Measurements from ENCODE around the gene AFMID. TPM values are rescaled to one million over a fixed set of nuclear protein-coding genes. Genes with fewer than 3 reads are reported as not detected.

AFMID gene
- total and polyA plus RNA-seq, 2 of the 8 experiments (the other 6 are each of a cell fraction or from before 2014, with no cell fraction given) = 49.0 to 53.0 TPM

- Histone ChIP-seq H3K23ac (ENCODE audit: insufficient read length) (no peak overlapping the region), H3K4me1 (replicated peaks in 1 of 4; ENCODE audit: control insufficient read depth in 3 of 4, insufficient read depth in 4 of 4, low read length in 3 of 4) (peaks cover 5 to 22% (median 7%) of the 10 kb centered on the region in 4 experiments), H3K79me1 (ENCODE audit: low read depth, low read length) (no peaks in the 10 kb centered on the region), H3K79me2 (ENCODE audit: control insufficient read depth in 1 of 2, insufficient read depth in 2 of 2, low read length in 2 of 2) (no peaks in the 10 kb centered on the region), H3K4me3 (ENCODE audit: extremely low read depth in 1 of 4, insufficient read depth in 2 of 4, low read depth in 3 of 4, low read length in 4 of 4) (no peak overlapping the region), H3K9me3 (ENCODE audit: insufficient read depth in 2 of 2, low read depth in 1 of 2, low read length in 1 of 2) (no peaks in the 10 kb centered on the region), H4K8ac (ENCODE audit: extremely low read depth, insufficient read depth, low read length) (no peak overlapping the region), H3K4ac (replicated peaks; ENCODE audit: insufficient read length, low read depth, low read length) (no peak overlapping the region), H3K27me3 (replicated peaks in 1 of 4; ENCODE audit: control insufficient read depth in 3 of 4, extremely low read depth in 1 of 4, insufficient read depth in 3 of 4, low read length in 3 of 4) (no peaks in the 10 kb centered on the region), H3K18ac (ENCODE audit: extremely low read depth, low read length) (no peak overlapping the region), H2BK12ac (ENCODE audit: low read depth, low read length) (no peak overlapping the region), H3K56ac (replicated peaks; ENCODE audit: insufficient read length, low read depth, low read length) (no peak overlapping the region), H4K20me1 (replicated peaks in 1 of 2; ENCODE audit: control insufficient read depth in 1 of 2, insufficient read depth in 2 of 2, low read length in 2 of 2) (peaks cover 12 to 19% of the 10 kb centered on the region in 2 experiments), H2BK20ac (ENCODE audit: low read length) (no peak overlapping the region), H2AFZ (ENCODE audit: low read length) (no peak overlapping the region), H3K4me2 (ENCODE audit: insufficient read depth in 1 of 2, low read depth in 2 of 2, low read length in 2 of 2) (no peak overlapping the region), H2AK5ac (ENCODE audit: low read depth, low read length) (no peak overlapping the region), H3K14ac (ENCODE audit: insufficient read length) (no peak overlapping the region), H4K91ac (replicated peaks; ENCODE audit: insufficient read length, low read length) (no peak overlapping the region), H4K5ac (ENCODE audit: insufficient read length, low read depth, low read length) (no peak overlapping the region), H3K36me3 (ENCODE audit: control insufficient read depth in 2 of 4, insufficient read depth in 4 of 4, low read length in 3 of 4) (peaks cover 16 to 58% (median 31%) of the 10 kb centered on the region in 4 experiments), H2BK5ac (ENCODE audit: low read depth, low read length) (no peak overlapping the region), H3K23me2 (ENCODE audit: low read depth, low read length) (no peaks in the 10 kb centered on the region), H3K9ac (replicated peaks in 1 of 4; ENCODE audit: extremely low read depth in 1 of 4, low read depth in 3 of 4, low read length in 3 of 4) (no peak overlapping the region), H3K27ac (ENCODE audit: low read depth, low read length) (no peak overlapping the region), H2BK15ac (ENCODE audit: low read length) (no peak overlapping the region), H2BK120ac (replicated peaks; ENCODE audit: low read depth, low read length) (no peak overlapping the region)
- 86% methylated on average over 14 of the region's 14 CpGs; no CpG with 5 or more reads in 1 of the 2 experiments for WGBS, 2 experiments (ENCODE audit: extremely low coverage in 1 of 2, insufficient coverage in 1 of 2, insufficient read length in 1 of 2, insufficient replicate concordance in 2 of 2, low coverage in 1 of 2, low lambda C conversion rate in 2 of 2, missing lambda C conversion rate in 1 of 2)
- DNase-seq (ENCODE audit: low read depth in 1 of 2, low spot score in 2 of 2) (no peak), FAIRE-seq (no peak)
- ChIA-PET CTCF (ENCODE audit: partially characterized antibody) (interaction anchor here (0.6 to 10.0 kb wide), 24 partner anchors 9 to 1168 kb away, joined by 3 to 87 read pairs (median 8); partner anchors contain the start of genes AFMID and TK1), POLR2A (ENCODE audit: partially characterized antibody) (interaction anchor here (0.9 to 10.2 kb wide), 16 partner anchors 8 to 147 kb away, joined by 3 to 131 read pairs (median 4); partner anchors contain the start of genes AFMID, TK1, TMC6 and TMC8)
- no peak for TF ChIP-seq KDM5A (IDR thresholded peaks at IDR 0.05; ENCODE audit: low read length)
- no peak for TF ChIP-seq CREB1 (IDR thresholded peaks at IDR 0.05)
- TF ChIP-seq TBP (IDR thresholded peaks at IDR 0.05; ENCODE audit: low read depth, low read length) = no peak
- TF ChIP-seq FOSL1 (IDR thresholded peaks at IDR 0.05; ENCODE audit: insufficient read depth, low read depth, low read length) = no peak
- TF ChIP-seq JUN (IDR thresholded peaks at IDR 0.05; ENCODE audit: low read depth, low read length) = no peak
- no peak for TF ChIP-seq RNF2 (IDR thresholded peaks at IDR 0.05; ENCODE audit: borderline replicate concordance, low read depth, low read length, missing control alignments, poor library complexity, severe bottlenecking)
- TF ChIP-seq ATF3 (IDR thresholded peaks at IDR 0.05; ENCODE audit: insufficient read depth, low read depth, low read length) = no peak
- no peak for TF ChIP-seq USF2 (IDR thresholded peaks at IDR 0.05; ENCODE audit: low read length)
- TF ChIP-seq CTBP2 (IDR thresholded peaks at IDR 0.05; ENCODE audit: borderline replicate concordance, insufficient read depth, insufficient read length, low read length) = no peak
- TF ChIP-seq RBBP5 (IDR thresholded peaks at IDR 0.05; ENCODE audit: borderline replicate concordance, low read depth, low read length) = no peak
- no peak for TF ChIP-seq MAFK (IDR thresholded peaks at IDR 0.05; ENCODE audit: low read depth, low read length)
- TF ChIP-seq CHD2 (IDR thresholded peaks at IDR 0.05; ENCODE audit: low read length) = no peak
- no peak for TF ChIP-seq TCF12 (IDR thresholded peaks at IDR 0.05; ENCODE audit: low read depth, low read length)
These were observed 11.6 kb upstream of the AFMID start for GRCh38 chr17:78175643-78175981.

All from H1 (cell line).